ENCODE data around the gene QRICH1.

DNA sequence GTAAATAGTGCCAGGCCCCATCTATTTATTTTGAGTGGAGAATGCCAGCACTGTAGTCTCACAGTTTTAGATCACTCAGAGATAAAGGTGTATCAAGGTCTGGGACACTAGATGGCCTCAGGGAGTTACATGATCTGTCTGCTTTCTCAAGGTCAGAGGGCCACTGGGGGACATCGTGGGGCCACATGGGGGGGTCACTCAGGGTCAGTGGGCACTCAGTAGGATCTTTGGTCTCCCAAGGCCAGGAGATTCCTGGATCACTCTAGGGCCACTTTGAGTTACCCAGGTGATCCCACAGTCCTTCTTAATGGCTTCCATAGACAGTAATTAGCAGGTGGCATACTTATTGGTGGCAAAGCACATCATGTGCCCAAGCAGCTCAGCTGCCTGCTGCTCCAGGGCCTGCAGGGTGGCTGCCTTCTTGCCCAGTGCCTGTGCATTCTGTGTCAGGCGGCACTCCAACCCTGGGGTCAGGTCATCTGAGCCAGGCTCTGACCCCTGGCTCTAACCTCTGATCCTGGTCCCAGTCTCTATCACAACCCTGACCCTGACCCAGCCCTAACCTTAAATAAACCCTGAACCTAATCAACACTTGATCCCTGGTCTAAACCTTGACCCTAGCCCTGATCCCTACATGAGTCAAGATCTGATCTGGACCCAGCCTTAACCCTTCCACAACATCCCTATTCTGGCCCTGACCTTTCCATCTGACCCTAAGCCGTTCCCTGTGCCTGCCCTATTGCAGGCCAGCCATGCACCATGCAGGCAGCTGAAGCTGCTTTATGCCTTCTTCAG lies 40.8 kb upstream of the QRICH1 start:
- TF ChIP-seq, protein P1, sequence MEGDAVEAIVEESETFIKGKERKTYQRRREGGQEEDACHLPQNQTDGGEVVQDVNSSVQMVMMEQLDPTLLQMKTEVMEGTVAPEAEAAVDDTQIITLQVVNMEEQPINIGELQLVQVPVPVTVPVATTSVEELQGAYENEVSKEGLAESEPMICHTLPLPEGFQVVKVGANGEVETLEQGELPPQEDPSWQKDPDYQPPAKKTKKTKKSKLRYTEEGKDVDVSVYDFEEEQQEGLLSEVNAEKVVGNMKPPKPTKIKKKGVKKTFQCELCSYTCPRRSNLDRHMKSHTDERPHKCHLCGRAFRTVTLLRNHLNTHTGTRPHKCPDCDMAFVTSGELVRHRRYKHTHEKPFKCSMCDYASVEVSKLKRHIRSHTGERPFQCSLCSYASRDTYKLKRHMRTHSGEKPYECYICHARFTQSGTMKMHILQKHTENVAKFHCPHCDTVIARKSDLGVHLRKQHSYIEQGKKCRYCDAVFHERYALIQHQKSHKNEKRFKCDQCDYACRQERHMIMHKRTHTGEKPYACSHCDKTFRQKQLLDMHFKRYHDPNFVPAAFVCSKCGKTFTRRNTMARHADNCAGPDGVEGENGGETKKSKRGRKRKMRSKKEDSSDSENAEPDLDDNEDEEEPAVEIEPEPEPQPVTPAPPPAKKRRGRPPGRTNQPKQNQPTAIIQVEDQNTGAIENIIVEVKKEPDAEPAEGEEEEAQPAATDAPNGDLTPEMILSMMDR (IDR thresholded peaks at IDR 0.05; ENCODE audit: low read depth, low read length, poor library complexity, severe bottlenecking) = no peak
- TF ChIP-seq EZH2phosphoT487 (IDR thresholded peaks at IDR 0.05; ENCODE audit: borderline replicate concordance, low read length) = no peak

All from DOHH2 (cell line).